Activated naive CD4-positive, alpha-beta T cell treated with anti-CD3 and anti-CD28 coated beads, Interleukin-2, amount 50 U/mL, for 24 hours (primary cell): Measurements from ENCODE around the gene UBE2E1.

ENCODE experiments used
- H3K27ac Mint-ChIP-seq: one replicate; pipeline ENCODE4 v1.8.0; 2021; ENCODE audit warnings: mild to moderate bottlenecking, mixed read lengths
- H3K27me3 Mint-ChIP-seq: one replicate; pipeline ENCODE4 v1.8.0; 2021; ENCODE audit warnings: mixed read lengths
- H3K36me3 Mint-ChIP-seq: one replicate; pipeline ENCODE4 v1.8.0; 2021; ENCODE audit warnings: mixed read lengths
- H3K4me1 Mint-ChIP-seq: one replicate; pipeline ENCODE4 v1.8.0; 2021; ENCODE audit warnings: mixed read lengths
- H3K4me3 Mint-ChIP-seq: one replicate; pipeline ENCODE4 v1.8.0; 2021; ENCODE audit warnings: mild to moderate bottlenecking, mixed read lengths
- H3K9me3 Mint-ChIP-seq: one replicate; pipeline ENCODE4 v1.8.0; 2021; ENCODE audit warnings: mixed read lengths

The UBE2E1 gene

GRCh38 chr3:23781871-23782270, 23.9 kb upstream of the UBE2E1 start:
- H3K36me3 Mint-ChIP-seq = no peaks in the 10 kb centered on the region
- no peaks in the 10 kb centered on the region for H3K4me1 Mint-ChIP-seq
- no peak overlapping the region for H3K27ac Mint-ChIP-seq
- no peaks in the 10 kb centered on the region for H3K9me3 Mint-ChIP-seq
- no peak overlapping the region for H3K4me3 Mint-ChIP-seq
- H3K27me3 Mint-ChIP-seq = peaks cover 3% of the 10 kb centered on the region

DNA sequence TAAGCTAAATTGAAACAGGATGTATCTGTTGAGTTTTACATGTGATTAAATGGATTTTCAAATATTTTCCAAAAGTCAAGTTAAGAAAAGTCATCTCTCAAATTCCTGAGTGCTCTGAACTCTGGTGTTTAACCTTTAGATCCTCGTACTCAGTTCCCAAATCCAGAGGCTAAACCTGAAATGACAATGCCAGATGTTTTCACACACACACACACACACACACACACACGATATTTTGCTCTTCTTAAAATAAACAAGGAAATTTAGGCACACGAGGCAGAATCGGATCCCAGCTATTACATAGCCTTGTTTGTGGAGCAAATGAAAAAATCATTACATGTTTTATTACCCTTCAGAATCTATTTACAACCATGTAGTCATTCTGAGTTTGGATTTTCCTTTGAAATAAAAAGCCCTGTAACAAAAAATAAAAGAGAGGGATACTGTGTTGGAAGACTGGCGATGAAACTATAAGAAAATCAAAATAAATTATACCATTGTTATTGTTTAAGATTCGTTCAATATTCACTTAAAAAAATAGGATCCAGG, 20.6 kb upstream of the UBE2E1 start:
- Mint-ChIP-seq H3K4me3 (no peak overlapping the region), H3K27ac (no peak overlapping the region), H3K27me3 (peaks cover 3% of the 10 kb centered on the region), H3K9me3 (no peaks in the 10 kb centered on the region), H3K4me1 (no peaks in the 10 kb centered on the region), H3K36me3 (no peaks in the 10 kb centered on the region)

- Mint-ChIP-seq H3K27ac (no peak overlapping the region), H3K4me3 (no peak overlapping the region), H3K36me3 (no peaks in the 10 kb centered on the region), H3K9me3 (no peaks in the 10 kb centered on the region), H3K27me3 (peaks cover 2% of the 10 kb centered on the region), H3K4me1 (no peaks in the 10 kb centered on the region)
Observed at GRCh38 chr3:23785882-23786281, 19.9 kb upstream of the UBE2E1 start.

GRCh38 chr3:23791678-23792077, 14.1 kb upstream of the UBE2E1 start:
- H3K27me3 Mint-ChIP-seq = no peaks in the 10 kb centered on the region
- H3K27ac Mint-ChIP-seq = no peak overlapping the region
- no peaks in the 10 kb centered on the region for H3K4me1 Mint-ChIP-seq
- H3K9me3 Mint-ChIP-seq = no peaks in the 10 kb centered on the region
- no peaks in the 10 kb centered on the region for H3K36me3 Mint-ChIP-seq
- H3K4me3 Mint-ChIP-seq = no peak overlapping the region

- Mint-ChIP-seq H3K4me1 (no peaks in the 10 kb centered on the region), H3K9me3 (no peaks in the 10 kb centered on the region), H3K27me3 (no peaks in the 10 kb centered on the region), H3K4me3 (no peak overlapping the region), H3K27ac (no peak overlapping the region), H3K36me3 (no peaks in the 10 kb centered on the region)
Observed at GRCh38 chr3:23793528-23794134, 12.1 kb upstream of the UBE2E1 start.

GRCh38 chr3:23795096-23795495, 10.7 kb upstream of the UBE2E1 start:
- Mint-ChIP-seq H3K4me1 (no peaks in the 10 kb centered on the region), H3K27ac (no peak overlapping the region), H3K9me3 (no peaks in the 10 kb centered on the region), H3K4me3 (no peak overlapping the region), H3K27me3 (no peaks in the 10 kb centered on the region), H3K36me3 (no peaks in the 10 kb centered on the region)

- no peaks in the 10 kb centered on the region for H3K27me3 Mint-ChIP-seq
- no peak overlapping the region for H3K27ac Mint-ChIP-seq
- H3K4me3 Mint-ChIP-seq = no peak overlapping the region
- H3K4me1 Mint-ChIP-seq = no peaks in the 10 kb centered on the region
- H3K36me3 Mint-ChIP-seq = no peaks in the 10 kb centered on the region
- no peaks in the 10 kb centered on the region for H3K9me3 Mint-ChIP-seq
Observed at GRCh38 chr3:23796518-23796917, 9.2 kb upstream of the UBE2E1 start.

DNA sequence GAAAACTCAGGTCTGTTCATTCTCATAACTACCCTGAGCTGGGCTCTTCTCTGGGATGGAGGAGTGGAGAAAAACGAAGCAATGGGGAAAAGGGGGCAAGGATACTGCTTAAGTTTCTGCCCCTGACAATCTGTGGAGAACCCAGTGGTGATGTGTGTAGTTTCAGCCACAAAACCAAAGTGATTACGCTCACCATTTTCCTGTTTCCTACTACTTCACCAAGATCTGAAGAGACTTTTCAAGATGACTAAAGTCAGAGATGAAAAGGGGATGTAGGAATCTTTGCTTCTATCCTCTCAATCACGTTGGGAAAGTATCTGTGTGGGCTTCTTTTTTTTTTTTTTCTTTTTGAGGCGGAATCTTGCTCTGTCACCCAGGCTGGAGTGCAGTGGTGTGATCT, 8.3 kb upstream of the UBE2E1 start:
- Mint-ChIP-seq H3K4me1 (no peaks in the 10 kb centered on the region), H3K9me3 (no peaks in the 10 kb centered on the region), H3K27me3 (no peaks in the 10 kb centered on the region), H3K27ac (no peak overlapping the region), H3K4me3 (no peak overlapping the region), H3K36me3 (no peaks in the 10 kb centered on the region)

DNA sequence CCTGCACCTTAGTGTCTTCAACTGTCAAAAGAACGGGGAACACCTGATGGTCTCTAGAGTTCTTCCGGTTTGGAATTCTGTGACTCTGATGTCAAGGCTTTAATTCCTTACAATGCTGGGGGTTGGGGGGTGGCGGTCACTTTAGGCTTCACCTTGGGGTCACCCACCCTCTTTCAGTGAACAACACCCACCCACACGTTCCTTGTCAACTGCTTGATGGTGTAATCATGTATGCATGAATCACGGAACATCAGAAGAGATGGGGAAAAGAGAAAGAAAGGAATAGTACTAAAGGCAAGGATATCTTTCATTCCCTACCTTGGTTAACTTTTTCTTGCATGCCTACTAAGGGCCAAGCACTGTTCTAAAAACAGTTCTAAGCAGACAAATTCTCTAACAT, 7.3 kb upstream of the UBE2E1 start:
- no peaks in the 10 kb centered on the region for H3K4me1 Mint-ChIP-seq
- H3K9me3 Mint-ChIP-seq = no peaks in the 10 kb centered on the region
- H3K36me3 Mint-ChIP-seq = no peaks in the 10 kb centered on the region
- H3K4me3 Mint-ChIP-seq = no peak overlapping the region
- H3K27me3 Mint-ChIP-seq = no peaks in the 10 kb centered on the region
- no peak overlapping the region for H3K27ac Mint-ChIP-seq

DNA sequence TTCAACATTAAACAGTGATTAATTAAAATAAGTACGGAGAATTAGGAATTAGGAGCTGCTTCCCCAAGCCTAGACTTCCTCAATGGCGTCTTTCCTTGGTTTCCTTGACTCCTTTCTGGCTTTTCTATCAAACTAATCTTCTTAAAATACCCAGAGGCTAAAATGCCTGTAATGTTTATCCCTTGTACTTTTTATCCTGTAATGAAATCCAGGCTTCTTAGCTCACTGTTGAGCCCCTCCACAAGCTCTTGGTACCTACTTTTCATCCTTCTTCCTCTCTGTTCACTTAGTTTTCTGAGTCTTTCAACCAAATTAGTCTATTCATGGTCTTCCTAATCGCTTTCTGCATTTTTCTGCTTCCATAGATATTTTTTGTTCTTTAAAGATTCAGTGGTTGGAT, 6.9 kb upstream of the UBE2E1 start:
- no peaks in the 10 kb centered on the region for H3K36me3 Mint-ChIP-seq
- no peak overlapping the region for H3K4me3 Mint-ChIP-seq
- no peak overlapping the region for H3K27ac Mint-ChIP-seq
- no peaks in the 10 kb centered on the region for H3K9me3 Mint-ChIP-seq
- no peaks in the 10 kb centered on the region for H3K4me1 Mint-ChIP-seq
- H3K27me3 Mint-ChIP-seq = no peaks in the 10 kb centered on the region

GRCh38 chr3:23800731-23801130, 5.0 kb upstream of the UBE2E1 start:
- no peaks in the 10 kb centered on the region for H3K36me3 Mint-ChIP-seq
- H3K27me3 Mint-ChIP-seq = no peaks in the 10 kb centered on the region
- H3K9me3 Mint-ChIP-seq = no peaks in the 10 kb centered on the region

DNA sequence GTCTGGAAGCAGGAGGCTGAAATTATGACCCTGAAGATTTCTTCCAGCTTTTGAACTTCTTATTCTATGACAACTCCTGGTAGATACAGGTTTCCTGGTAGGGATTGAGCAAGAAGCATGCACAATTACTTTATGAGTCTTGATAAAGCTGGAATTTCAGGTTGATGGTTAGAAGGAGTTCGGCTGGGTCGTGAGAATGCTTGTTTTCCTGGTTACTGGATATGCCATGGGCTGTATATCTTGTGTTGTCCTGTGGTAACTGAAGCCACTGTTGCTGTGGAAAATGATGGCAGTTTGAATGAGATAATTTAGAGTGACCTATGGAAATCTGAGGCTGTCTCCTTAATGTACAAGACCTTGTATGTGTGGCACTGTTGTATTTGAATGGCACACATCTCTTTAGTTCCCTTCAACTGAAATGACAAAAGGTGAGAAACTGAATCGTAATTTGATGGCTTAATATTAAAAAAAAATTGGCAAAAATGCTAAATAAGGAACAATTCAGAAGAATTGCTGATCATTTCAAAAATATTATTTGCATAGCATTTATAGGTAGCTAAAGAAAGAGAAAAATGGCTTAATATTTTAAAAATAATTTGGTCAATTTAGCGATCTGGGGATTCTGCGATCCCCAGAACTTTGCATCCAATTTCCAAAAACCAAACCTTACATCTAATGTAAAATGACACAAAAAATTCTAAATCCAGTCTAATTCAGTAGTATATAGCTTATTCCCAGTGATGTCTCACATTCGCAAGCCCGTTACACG, 1.1 kb upstream of the UBE2E1 start:
- peak overlapping the region; percentile 64 for H3K4me3 Mint-ChIP-seq
- peaks cover 33% of the 10 kb centered on the region for H3K4me1 Mint-ChIP-seq
- peak overlapping the region; percentile 73 for H3K27ac Mint-ChIP-seq

More at GRCh38 chr3:23800731-23801130, 5.0 kb upstream of the UBE2E1 start:
- no peak overlapping the region for H3K27ac Mint-ChIP-seq
- no peak overlapping the region for H3K4me3 Mint-ChIP-seq
- H3K4me1 Mint-ChIP-seq = peaks cover 5% of the 10 kb centered on the region

DNA sequence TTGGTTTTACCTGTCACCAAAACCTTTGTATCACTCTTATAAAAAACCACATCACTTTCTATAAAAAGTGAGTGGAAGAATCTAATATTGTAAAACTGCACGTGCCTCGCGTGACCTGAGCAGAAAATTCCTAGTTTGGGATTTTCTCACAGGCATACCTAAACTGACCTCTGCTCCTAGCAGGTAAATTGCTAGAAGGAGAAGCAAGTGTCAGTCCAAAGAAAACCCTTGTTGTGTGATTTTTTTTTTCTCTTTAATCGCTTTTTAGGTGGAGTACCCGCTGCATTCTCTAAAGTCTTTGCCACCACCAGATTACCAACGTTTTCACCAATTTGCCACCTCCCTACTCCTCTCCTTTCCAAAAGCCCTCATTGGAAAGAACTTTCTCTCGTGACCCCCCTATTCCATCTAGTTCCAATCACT, 534 bp upstream of the UBE2E1 start:
- Mint-ChIP-seq H3K27ac (peak overlapping the region; percentile 87), H3K9me3 (no peaks in the 10 kb centered on the region), H3K36me3 (peaks cover 7% of the 10 kb centered on the region), H3K4me1 (peaks cover 39% of the 10 kb centered on the region), H3K4me3 (peak overlapping the region; percentile 91), H3K27me3 (no peaks in the 10 kb centered on the region)

More for the DNA sequence above, 1.1 kb upstream of the UBE2E1 start:
- Mint-ChIP-seq H3K9me3 (no peaks in the 10 kb centered on the region), H3K27me3 (no peaks in the 10 kb centered on the region), H3K36me3 (peaks cover 3% of the 10 kb centered on the region)

DNA sequence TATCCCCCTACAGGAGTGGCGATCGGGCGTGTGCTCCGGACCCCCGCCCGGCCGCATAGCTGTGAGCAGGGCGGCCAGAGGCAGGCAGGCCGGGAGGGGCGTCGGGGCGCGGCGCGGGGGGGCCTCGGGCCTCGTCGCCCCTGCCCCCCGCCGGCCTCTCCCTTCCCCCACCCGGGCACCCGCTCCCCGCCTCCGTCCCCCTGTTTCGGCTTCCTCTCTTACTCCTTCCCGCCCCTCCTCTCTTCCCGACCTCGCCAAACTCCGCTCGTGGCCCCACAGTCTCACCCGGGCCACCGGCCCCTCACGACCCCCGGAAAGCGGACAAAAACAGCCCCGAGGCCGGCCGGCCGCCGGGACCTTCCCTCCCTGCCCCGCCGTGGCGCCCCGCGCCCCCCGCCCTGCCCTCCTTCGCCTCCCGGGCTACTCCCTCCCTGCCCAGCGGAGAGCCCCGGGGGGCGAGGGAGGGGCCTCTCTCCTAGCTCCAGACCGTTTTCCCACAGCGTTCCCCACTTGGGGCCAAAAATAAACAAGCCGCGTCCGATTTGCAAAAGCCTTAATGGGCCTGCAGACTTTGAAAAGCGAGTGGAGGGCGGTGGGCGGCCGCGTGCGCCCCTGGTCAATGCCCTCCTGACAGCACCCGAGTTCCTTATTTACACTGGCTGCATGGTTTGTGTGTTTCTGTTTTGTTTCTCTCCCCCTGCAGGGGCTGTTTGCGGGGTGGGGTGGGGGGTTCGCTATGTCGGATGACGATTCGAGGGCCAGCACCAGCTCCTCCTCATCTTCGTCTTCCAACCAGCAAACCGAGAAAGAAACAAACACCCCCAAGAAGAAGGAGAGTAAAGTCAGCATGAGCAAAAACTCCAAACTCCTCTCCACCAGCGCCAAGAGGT, 1.0 kb downstream of the UBE2E1 start:
- no peaks in the 10 kb centered on the region for H3K27me3 Mint-ChIP-seq
- peaks cover 7% of the 10 kb centered on the region for H3K36me3 Mint-ChIP-seq
- H3K27ac Mint-ChIP-seq = peak overlapping the region; percentile 98
- peaks cover 50% of the 10 kb centered on the region for H3K4me1 Mint-ChIP-seq
- peak overlapping the region; percentile 98 for H3K4me3 Mint-ChIP-seq
- H3K9me3 Mint-ChIP-seq = no peaks in the 10 kb centered on the region

DNA sequence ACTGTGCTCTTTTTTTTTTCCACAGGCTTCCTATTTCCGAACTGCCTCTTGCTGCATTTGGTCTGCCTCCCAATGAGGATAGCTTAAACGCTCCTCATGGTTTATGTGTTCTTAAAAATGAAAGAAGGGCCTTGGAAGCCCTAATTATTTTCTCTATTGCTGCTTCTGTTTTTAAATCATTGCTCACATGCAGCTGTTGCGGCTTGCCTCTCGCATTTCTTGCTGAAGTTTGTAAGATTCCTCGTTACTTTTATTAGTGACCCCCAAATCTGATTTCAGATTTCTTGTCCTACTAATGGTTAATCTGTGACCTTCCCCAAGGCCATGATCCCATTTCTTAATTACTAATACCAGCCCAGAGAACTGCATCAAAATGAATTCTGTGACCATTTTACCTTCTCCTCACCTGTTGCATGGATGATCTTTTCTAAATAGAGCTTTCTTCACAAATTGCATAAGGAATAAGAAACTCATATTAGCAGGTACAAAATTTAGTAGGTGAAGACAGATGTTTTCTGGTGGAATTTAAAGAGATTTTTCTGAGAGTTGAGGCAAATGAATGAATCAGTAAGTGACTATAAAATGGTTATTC, 1.8 kb downstream of the UBE2E1 start:
- H3K9me3 Mint-ChIP-seq = no peaks in the 10 kb centered on the region
- peaks cover 58% of the 10 kb centered on the region for H3K4me1 Mint-ChIP-seq
- peak overlapping the region; percentile 98 for H3K27ac Mint-ChIP-seq
- H3K27me3 Mint-ChIP-seq = no peaks in the 10 kb centered on the region
- peaks cover 11% of the 10 kb centered on the region for H3K36me3 Mint-ChIP-seq
- peak overlapping the region; percentile 98 for H3K4me3 Mint-ChIP-seq
